WTC11 (cell line): ENCODE results near the gene PSMG1. TPM values are rescaled to one million over a fixed set of nuclear protein-coding genes. Genes with fewer than 3 reads are reported as not detected.

Experiments
- ATAC-seq: fragments of 200-7000 bp; cut with Tn5 transposase; 2 replicates; pipeline ENCODE4 v1.10.0; 2021; ENCODE audit warnings: mild to moderate bottlenecking, moderate library complexity
- CTCF ChIA-PET: fragments of 300-600 bp; sonication (Branson Sonifier 250); formaldehyde crosslinking; loops from one replicate; lab custom pipeline; 2021; ENCODE audit warnings: antibody characterized with exemption; lab: Charles Lee
- POLR2A ChIA-PET: fragments of 350-600 bp; sonication (Branson Sonifier 250); formaldehyde crosslinking; loops from one replicate; lab custom pipeline; 2021; ENCODE audit warnings: antibody characterized with exemption; lab: Charles Lee
- DNase-seq: peaks from one replicate; pipeline ENCODE4 v3.0.0; 2021; ENCODE audit warnings: low spot score
- H3K27ac Mint-ChIP-seq: 2 replicates; pipeline ENCODE4 v1.8.0; 2021; ENCODE audit warnings: mixed read lengths
- H3K27me3 Mint-ChIP-seq: 2 replicates; pipeline ENCODE4 v1.8.0; 2021; ENCODE audit warnings: low read depth, mild to moderate bottlenecking, moderate library complexity, mixed read lengths
- H3K36me3 Mint-ChIP-seq: 2 replicates; pipeline ENCODE4 v1.8.0; 2021; ENCODE audit warnings: mixed read lengths
- H3K4me1 Mint-ChIP-seq: 2 replicates; pipeline ENCODE4 v1.8.0; 2022; ENCODE audit warnings: mixed read lengths
- H3K4me3 Mint-ChIP-seq: 2 replicates; pipeline ENCODE4 v1.8.0; 2021; ENCODE audit warnings: mild to moderate bottlenecking, moderate library complexity, mixed read lengths
- H3K9me3 Mint-ChIP-seq: 2 replicates; pipeline ENCODE4 v1.8.0; 2021; ENCODE audit warnings: mixed read lengths
- ATF1 ChIP-seq: sonication (generic); formaldehyde crosslinking; IDR thresholded peaks from 2 replicates; pipeline ENCODE4 v1.8.1; 2023; ENCODE audit warnings: mild to moderate bottlenecking, moderate library complexity, missing genetic modification reagents
- CREM ChIP-seq: sonication (generic); formaldehyde crosslinking; IDR thresholded peaks from 2 replicates; pipeline ENCODE4 v1.8.1; 2022; ENCODE audit warnings: mild to moderate bottlenecking, missing genetic modification reagents, moderate library complexity
- FOXJ3 ChIP-seq: sonication (generic); formaldehyde crosslinking; IDR thresholded peaks from 2 replicates; pipeline ENCODE4 v1.9.0; 2021; ENCODE audit warnings: missing genetic modification reagents, mild to moderate bottlenecking, borderline replicate concordance
- GTF2I ChIP-seq: fragments of 250-450 bp; sonication (Bioruptor Pico); conservative IDR thresholded peaks from 2 replicates; pipeline ENCODE4 v1.4.0; 2021; ENCODE audit warnings: mild to moderate bottlenecking
- HMGXB4 ChIP-seq: sonication (generic); formaldehyde crosslinking; IDR thresholded peaks from 2 replicates; pipeline ENCODE4 v1.8.1; 2023; ENCODE audit warnings: mild to moderate bottlenecking, moderate library complexity, missing genetic modification reagents
- IRF2 ChIP-seq: sonication (generic); formaldehyde crosslinking; IDR thresholded peaks from 2 replicates; pipeline ENCODE4 v1.8.0; 2022; ENCODE audit warnings: low read depth, missing genetic modification reagents, borderline replicate concordance
- JUN ChIP-seq: sonication (generic); formaldehyde crosslinking; IDR thresholded peaks from 2 replicates; pipeline ENCODE4 v1.8.0; 2023; ENCODE audit warnings: mild to moderate bottlenecking, missing genetic modification reagents
- NFATC4 ChIP-seq: fragments of 250-450 bp; sonication (Bioruptor Pico); IDR thresholded peaks from 2 replicates; pipeline ENCODE4 v1.9.0; 2021; ENCODE audit warnings: mild to moderate bottlenecking
- NFE2L1 ChIP-seq: sonication (generic); formaldehyde crosslinking; IDR thresholded peaks from 2 replicates; pipeline ENCODE4 v1.8.1; 2023; ENCODE audit warnings: missing genetic modification reagents
- NR3C1 ChIP-seq: sonication (generic); formaldehyde crosslinking; conservative IDR thresholded peaks from 2 replicates; pipeline ENCODE4 v1.8.1; 2023; ENCODE audit warnings: low read depth, mild to moderate bottlenecking, missing genetic modification reagents
- OVOL2 ChIP-seq: fragments of 250-450 bp; sonication (Bioruptor Pico); IDR thresholded peaks from 2 replicates; pipeline ENCODE4 v1.9.0; 2021; ENCODE audit warnings: mild to moderate bottlenecking, borderline replicate concordance
- PRDM15 ChIP-seq: sonication (generic); formaldehyde crosslinking; IDR thresholded peaks from 2 replicates; pipeline ENCODE4 v1.8.0; 2022; ENCODE audit warnings: missing genetic modification reagents
- PRRX2 ChIP-seq: fragments of 250-450 bp; sonication (Bioruptor Pico); IDR thresholded peaks from 2 replicates; pipeline ENCODE4 v1.8.0; 2021; ENCODE audit warnings: mild to moderate bottlenecking
- ZNF121 ChIP-seq: sonication (generic); formaldehyde crosslinking; IDR thresholded peaks from 2 replicates; pipeline ENCODE4 v1.8.0; 2023; ENCODE audit warnings: missing genetic modification reagents
- ZNF138 ChIP-seq: sonication (generic); formaldehyde crosslinking; conservative IDR thresholded peaks from 2 replicates; pipeline ENCODE4 v1.8.1; 2022; ENCODE audit warnings: mild to moderate bottlenecking, moderate library complexity, missing genetic modification reagents
- ZNF416 ChIP-seq: fragments of 250-450 bp; sonication (Bioruptor Pico); IDR thresholded peaks from 2 replicates; pipeline ENCODE4 v1.9.0; 2021; ENCODE audit warnings: mild to moderate bottlenecking, inconsistent platforms
- ZNF423 ChIP-seq: fragments of 250-450 bp; sonication (Bioruptor Pico); IDR thresholded peaks from 2 replicates; pipeline ENCODE4 v2.1.2; 2022; ENCODE audit warnings: mild to moderate bottlenecking, moderate library complexity
- total RNA-seq: library from RNA; stranded (reverse); gene quantifications from 3 replicates; pipeline ENCODE4 v1.2.3, GENCODE V29; 2021
- TF ChIP-seq, protein P1 (sequence below): sonication (generic); formaldehyde crosslinking; IDR thresholded peaks from 2 replicates; pipeline ENCODE4 v1.8.1; 2022; ENCODE audit warnings: low read depth, mild to moderate bottlenecking, moderate library complexity, missing genetic modification reagents, borderline replicate concordance
- TF ChIP-seq, protein P2 (sequence below): sonication (generic); formaldehyde crosslinking; IDR thresholded peaks from 2 replicates; pipeline ENCODE4 v1.8.1; 2022; ENCODE audit warnings: missing genetic modification reagents, borderline replicate concordance
- TF ChIP-seq, protein P3 (sequence below): sonication (generic); formaldehyde crosslinking; IDR thresholded peaks from 2 replicates; pipeline ENCODE4 v1.8.0; 2023; ENCODE audit warnings: missing genetic modification reagents

Gene PSMG1
- total RNA-seq, 1 experiment from 2014 or later = 70.4 TPM

DNA sequence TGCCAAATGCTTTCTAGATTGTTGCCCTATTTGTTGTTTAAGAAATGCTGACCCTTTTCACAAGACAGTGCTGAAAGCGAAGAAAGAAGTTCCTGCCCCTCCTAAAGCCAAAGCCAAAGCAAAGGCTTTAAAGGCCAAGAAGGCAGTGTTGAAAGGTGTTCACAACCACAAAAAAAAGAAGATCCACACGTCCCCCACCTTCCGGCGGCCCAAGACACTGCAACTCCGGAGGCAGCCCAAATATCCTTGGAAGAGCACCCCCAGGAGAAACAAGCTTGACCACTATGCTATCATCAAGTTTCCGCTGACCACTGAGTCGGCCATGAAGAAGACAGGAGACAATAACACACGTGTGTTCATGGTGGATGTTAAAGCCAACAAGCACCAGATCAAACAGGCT is 55.7 kb downstream of the PSMG1 start (continued):
- TF ChIP-seq ATF1 (CRISPR knock-in tag) = no peak
- TF ChIP-seq NFE2L1 (CRISPR knock-in tag) = no peak
- no peak for TF ChIP-seq ZNF423 (CRISPR knock-in tag)
- no peak for TF ChIP-seq ZNF138 (CRISPR knock-in tag)

DNA sequence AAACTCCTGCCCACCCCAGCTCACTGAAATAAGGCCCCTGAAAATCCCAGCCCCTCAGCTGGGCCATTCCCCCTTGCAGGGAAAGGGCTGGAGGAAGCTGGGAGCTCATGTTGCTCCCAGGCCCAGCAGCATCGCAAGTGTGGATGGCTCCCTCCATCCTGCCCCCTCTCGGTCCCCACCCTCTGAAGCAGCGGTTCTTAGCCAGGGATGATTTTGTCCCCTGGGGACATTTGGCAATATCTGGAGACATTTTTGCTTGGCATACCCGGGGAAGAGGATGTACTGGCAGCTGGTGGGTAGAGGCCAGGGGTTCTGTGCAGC is 56.8 kb downstream of the PSMG1 start:
- Mint-ChIP-seq H3K27me3 (no peaks in the 10 kb centered on the region), H3K4me1 (peaks cover 16% of the 10 kb centered on the region), H3K9me3 (peaks cover 9% of the 10 kb centered on the region), H3K27ac (0 out of 2 replicates have a peak overlapping the region, but pooled peaks have one; percentile 17), H3K36me3 (no peaks in the 10 kb centered on the region), H3K4me3 (no peak overlapping the region)
- TF ChIP-seq ZNF416 (CRISPR knock-in tag) = no peak
- TF ChIP-seq NR3C1 (CRISPR knock-in tag) = no peak
- TF ChIP-seq IRF2 (CRISPR knock-in tag) = no peak
- TF ChIP-seq, protein P1, sequence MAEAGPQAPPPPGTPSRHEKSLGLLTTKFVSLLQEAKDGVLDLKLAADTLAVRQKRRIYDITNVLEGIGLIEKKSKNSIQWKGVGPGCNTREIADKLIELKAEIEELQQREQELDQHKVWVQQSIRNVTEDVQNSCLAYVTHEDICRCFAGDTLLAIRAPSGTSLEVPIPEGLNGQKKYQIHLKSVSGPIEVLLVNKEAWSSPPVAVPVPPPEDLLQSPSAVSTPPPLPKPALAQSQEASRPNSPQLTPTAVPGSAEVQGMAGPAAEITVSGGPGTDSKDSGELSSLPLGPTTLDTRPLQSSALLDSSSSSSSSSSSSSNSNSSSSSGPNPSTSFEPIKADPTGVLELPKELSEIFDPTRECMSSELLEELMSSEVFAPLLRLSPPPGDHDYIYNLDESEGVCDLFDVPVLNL (CRISPR knock-in tag) = no peak
- no peak for TF ChIP-seq PRRX2 (CRISPR knock-in tag)
- TF ChIP-seq, protein P2, sequence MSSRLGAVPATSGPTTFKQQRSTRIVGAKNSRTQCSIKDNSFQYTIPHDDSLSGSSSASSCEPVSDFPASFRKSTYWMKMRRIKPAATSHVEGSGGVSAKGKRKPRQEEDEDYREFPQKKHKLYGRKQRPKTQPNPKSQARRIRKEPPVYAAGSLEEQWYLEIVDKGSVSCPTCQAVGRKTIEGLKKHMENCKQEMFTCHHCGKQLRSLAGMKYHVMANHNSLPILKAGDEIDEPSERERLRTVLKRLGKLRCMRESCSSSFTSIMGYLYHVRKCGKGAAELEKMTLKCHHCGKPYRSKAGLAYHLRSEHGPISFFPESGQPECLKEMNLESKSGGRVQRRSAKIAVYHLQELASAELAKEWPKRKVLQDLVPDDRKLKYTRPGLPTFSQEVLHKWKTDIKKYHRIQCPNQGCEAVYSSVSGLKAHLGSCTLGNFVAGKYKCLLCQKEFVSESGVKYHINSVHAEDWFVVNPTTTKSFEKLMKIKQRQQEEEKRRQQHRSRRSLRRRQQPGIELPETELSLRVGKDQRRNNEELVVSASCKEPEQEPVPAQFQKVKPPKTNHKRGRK (CRISPR knock-in tag) = no peak
- no peak for TF ChIP-seq GTF2I (CRISPR knock-in tag)
- ChIA-PET CTCF (interaction anchor here (0.6 to 3.4 kb wide), 20 partner anchors 11 to 659 kb away, joined by 3 to 28 read pairs (median 4); no protein-coding TSS in a partner anchor), POLR2A (interaction anchor here (0.7 kb wide), 1 partner anchor 11 kb away, joined by 3 read pairs; no protein-coding TSS in a partner anchor)
- peak; percentile 54 for ATAC-seq
- no peak for DNase-seq

- Mint-ChIP-seq H3K4me1 (peaks cover 16% of the 10 kb centered on the region), H3K36me3 (no peaks in the 10 kb centered on the region), H3K27ac (0 out of 2 replicates have a peak overlapping the region, but pooled peaks have one; percentile 17), H3K9me3 (peaks cover 3% of the 10 kb centered on the region), H3K4me3 (no peak overlapping the region), H3K27me3 (no peaks in the 10 kb centered on the region)
- ChIA-PET CTCF (interaction anchor here (0.6 to 3.4 kb wide), 20 partner anchors 12 to 658 kb away, joined by 3 to 28 read pairs (median 4); no protein-coding TSS in a partner anchor), POLR2A (interaction anchor here (0.7 kb wide), 2 partner anchors 11 to 382 kb away, joined by 3 to 4 read pairs; no protein-coding TSS in a partner anchor)
- ATAC-seq (peak; percentile 98), DNase-seq (peak; percentile 70)
- TF ChIP-seq ZNF121 (CRISPR knock-in tag) (peak; percentile 23; the same call in 1 of the 2 replicates), PRDM15 (CRISPR knock-in tag) (no peak), ZNF423 (CRISPR knock-in tag) (0 out of 2 replicates have a peak, but pooled peaks have one; percentile 6), FOXJ3 (CRISPR knock-in tag) (no peak), JUN (CRISPR knock-in tag) (no peak), OVOL2 (CRISPR knock-in tag) (no peak), CREM (no peak), NFATC4 (CRISPR knock-in tag) (no peak), HMGXB4 (no peak), NFE2L1 (CRISPR knock-in tag) (no peak)
- TF ChIP-seq, protein P3, sequence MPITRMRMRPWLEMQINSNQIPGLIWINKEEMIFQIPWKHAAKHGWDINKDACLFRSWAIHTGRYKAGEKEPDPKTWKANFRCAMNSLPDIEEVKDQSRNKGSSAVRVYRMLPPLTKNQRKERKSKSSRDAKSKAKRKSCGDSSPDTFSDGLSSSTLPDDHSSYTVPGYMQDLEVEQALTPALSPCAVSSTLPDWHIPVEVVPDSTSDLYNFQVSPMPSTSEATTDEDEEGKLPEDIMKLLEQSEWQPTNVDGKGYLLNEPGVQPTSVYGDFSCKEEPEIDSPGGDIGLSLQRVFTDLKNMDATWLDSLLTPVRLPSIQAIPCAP (CRISPR knock-in tag) = no peak
These were observed 57.3 kb downstream of the PSMG1 start for GRCh38 chr21:39125752-39126485.
